HepG2 (cell line): ENCODE measurements around the gene ZNF865. TPM values are rescaled to one million over a fixed set of nuclear protein-coding genes. Genes with fewer than 3 reads are reported as not detected.
A peak's percentile ranks its signal among the peaks of the same experiment; 100 is the strongest.

Source experiments
- AGO1 ChIP-seq: fragments of 200-400 bp; formaldehyde crosslinking; IDR thresholded peaks from 2 replicates; pipeline ENCODE4 v1.6.1; 2017; ENCODE audit warnings: mild to moderate bottlenecking, low read depth, low read length, moderate library complexity; ENCODE audit not compliant: poor library complexity, severe bottlenecking
- FOSL2 ChIP-seq: sonication (generic); formaldehyde crosslinking; IDR thresholded peaks from 2 replicates; pipeline ENCODE4 v1.4.0; 2020; ENCODE audit warnings: missing genetic modification reagents
- PITX1 ChIP-seq: sonication (generic); formaldehyde crosslinking; IDR thresholded peaks from 2 replicates; pipeline ENCODE4 v1.5.1; 2020; ENCODE audit warnings: mild to moderate bottlenecking, missing genetic modification reagents
- THAP11 ChIP-seq: IDR thresholded peaks from 2 replicates; pipeline ENCODE4 v1.6.1; 2016; ENCODE audit warnings: missing biosample characterization, missing genetic modification reagents
- TMF1 ChIP-seq: sonication (generic); formaldehyde crosslinking; IDR thresholded peaks from 2 replicates; pipeline ENCODE4 v1.8.1; 2022; ENCODE audit warnings: low read depth, missing genetic modification reagents
- YEATS2 ChIP-seq: sonication (generic); formaldehyde crosslinking; IDR thresholded peaks from 2 replicates; pipeline ENCODE4 v1.4.0; 2020; ENCODE audit warnings: missing genetic modification reagents, borderline replicate concordance
- ZNF17 ChIP-seq: sonication (generic); formaldehyde crosslinking; IDR thresholded peaks from 2 replicates; pipeline ENCODE4 v1.5.0; 2020; ENCODE audit warnings: mild to moderate bottlenecking, missing genetic modification reagents
- ZNF205 ChIP-seq: IDR thresholded peaks from 2 replicates; pipeline ENCODE4 v1.6.1; 2018; ENCODE audit warnings: missing biosample characterization, missing genetic modification reagents
- ZNF407 ChIP-seq: sonication (generic); formaldehyde crosslinking; IDR thresholded peaks from one replicate; pipeline ENCODE4 v1.5.1; 2020; ENCODE audit warnings: mild to moderate bottlenecking, missing genetic modification reagents; ENCODE audit errors: not compliant biosample characterization
- ZNF558 ChIP-seq: sonication (generic); formaldehyde crosslinking; IDR thresholded peaks from 2 replicates; pipeline ENCODE4 v1.9.0; 2022; ENCODE audit warnings: mild to moderate bottlenecking, missing genetic modification reagents, borderline replicate concordance
- polyA plus RNA-seq, 8 experiments: library from polyadenylated mRNA; depleted of rRNA in 3 of 8; stranded (reverse) in 7 of 8; unstranded in 1 of 8; fragments of >200 nt; fragmentation: Illumina TruSeq in 4 of 8; extraction: Trizol in 4 of 8; gene quantifications; 2 replicates each; pipeline versions ENCODE4 v1.2.1 to v1.2.3, GENCODE V29; 2011 to 2016; ENCODE audit warnings: low read depth in 4 of 8, missing spikeins in 1 of 8, mixed read lengths in 1 of 8; ENCODE audit not compliant: insufficient read depth in 1 of 8
- total RNA-seq, 5 experiments: library from RNA; depleted of rRNA; stranded (reverse); fragments of >200 nt; fragmentation: Illumina TruSeq; extraction: Trizol; gene quantifications; 2 replicates each; pipeline ENCODE4 v1.2.3, GENCODE V29; 2016; ENCODE audit warnings: low read depth in 1 of 5
- TF ChIP-seq, protein P1 (sequence below): sonication (generic); formaldehyde crosslinking; IDR thresholded peaks from 2 replicates; pipeline ENCODE4 v1.8.0; 2022; ENCODE audit warnings: missing genetic modification reagents, low read depth, mild to moderate bottlenecking, borderline replicate concordance
- TF ChIP-seq, protein P2 (sequence below): sonication (generic); formaldehyde crosslinking; IDR thresholded peaks from 2 replicates; pipeline ENCODE4 v1.5.0; 2020; ENCODE audit warnings: mild to moderate bottlenecking, missing genetic modification reagents

ZNF865 gene
- total and polyA plus RNA-seq, 2 of the 13 experiments (the other 11 are each of a cell fraction or from before 2014, with no cell fraction given) = 0.93 to 1.0 TPM

DNA sequence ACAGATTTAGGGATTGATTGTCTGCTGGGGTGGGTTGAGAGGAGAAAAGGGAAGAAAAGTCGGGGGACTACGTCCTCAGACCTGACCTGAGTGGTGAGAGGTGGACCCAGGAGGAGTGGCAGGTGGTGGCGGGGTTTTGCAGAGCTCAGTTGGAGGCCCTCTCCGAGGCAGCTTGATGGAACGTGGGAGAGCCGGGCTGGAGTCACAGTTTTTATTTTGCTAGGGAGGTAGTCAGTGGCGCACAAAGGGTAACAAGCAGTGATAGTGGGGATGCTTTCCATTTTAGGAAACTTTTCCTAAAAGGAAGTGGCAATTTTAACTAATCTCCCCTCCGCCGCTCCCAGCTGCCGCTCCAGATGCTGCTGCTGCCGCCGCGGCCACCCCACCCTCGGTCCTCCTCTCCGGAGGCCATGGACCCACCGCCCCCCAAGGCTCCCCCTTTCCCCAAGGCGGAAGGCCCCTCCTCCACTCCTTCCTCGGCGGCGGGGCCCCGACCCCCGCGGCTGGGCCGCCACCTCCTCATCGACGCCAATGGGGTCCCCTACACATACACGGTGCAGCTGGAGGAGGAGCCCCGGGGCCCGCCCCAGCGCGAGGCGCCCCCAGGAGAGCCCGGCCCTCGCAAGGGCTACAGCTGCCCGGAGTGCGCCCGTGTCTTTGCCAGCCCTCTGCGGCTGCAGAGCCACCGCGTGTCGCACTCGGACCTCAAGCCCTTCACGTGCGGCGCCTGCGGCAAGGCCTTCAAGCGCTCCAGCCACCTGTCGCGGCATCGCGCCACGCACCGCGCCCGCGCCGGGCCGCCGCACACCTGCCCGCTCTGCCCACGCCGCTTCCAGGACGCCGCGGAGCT is 36.9 kb downstream of the ZNF865 start (continued):
- TF ChIP-seq, protein P1, sequence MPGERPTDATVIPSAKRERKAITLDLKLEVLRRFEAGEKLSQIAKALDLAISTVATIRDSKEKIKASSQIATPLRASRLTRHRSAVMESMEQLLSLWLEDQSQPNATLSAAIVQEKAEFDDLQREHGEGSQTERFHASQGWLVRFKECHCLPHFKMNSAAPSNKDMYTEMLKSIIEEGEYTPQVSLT (CRISPR knock-in tag) = no peak; the same call in 1 of the 2 replicates
- TF ChIP-seq ZNF558 (CRISPR knock-in tag) = no peak
- no peak for TF ChIP-seq AGO1
- no peak for TF ChIP-seq PITX1 (CRISPR knock-in tag)
- TF ChIP-seq, protein P2, sequence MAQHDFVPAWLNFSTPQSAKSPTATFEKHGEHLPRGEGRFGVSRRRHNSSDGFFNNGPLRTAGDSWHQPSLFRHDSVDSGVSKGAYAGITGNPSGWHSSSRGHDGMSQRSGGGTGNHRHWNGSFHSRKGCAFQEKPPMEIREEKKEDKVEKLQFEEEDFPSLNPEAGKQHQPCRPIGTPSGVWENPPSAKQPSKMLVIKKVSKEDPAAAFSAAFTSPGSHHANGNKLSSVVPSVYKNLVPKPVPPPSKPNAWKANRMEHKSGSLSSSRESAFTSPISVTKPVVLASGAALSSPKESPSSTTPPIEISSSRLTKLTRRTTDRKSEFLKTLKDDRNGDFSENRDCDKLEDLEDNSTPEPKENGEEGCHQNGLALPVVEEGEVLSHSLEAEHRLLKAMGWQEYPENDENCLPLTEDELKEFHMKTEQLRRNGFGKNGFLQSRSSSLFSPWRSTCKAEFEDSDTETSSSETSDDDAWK (CRISPR knock-in tag) = no peak
- TF ChIP-seq ZNF205 (CRISPR knock-in tag) = no peak
- TF ChIP-seq THAP11 = no peak
- TF ChIP-seq YEATS2 (CRISPR knock-in tag) = no peak
- TF ChIP-seq ZNF17 = no peak
- 0 out of 2 replicates have a peak, but pooled peaks have one; percentile 14 for TF ChIP-seq TMF1 (CRISPR knock-in tag)
- no peak for TF ChIP-seq FOSL2 (CRISPR knock-in tag)
- TF ChIP-seq ZNF407 (CRISPR knock-in tag) = no peak
